ENCODE measurements around the gene FRMD4A. TPM values are rescaled to one million over a fixed set of nuclear protein-coding genes. Genes with fewer than 3 reads are reported as not detected.

FRMD4A gene
- total and polyA plus RNA-seq, 12 donors: 17.4 to 43.4 (median 30.3) TPM

DNA sequence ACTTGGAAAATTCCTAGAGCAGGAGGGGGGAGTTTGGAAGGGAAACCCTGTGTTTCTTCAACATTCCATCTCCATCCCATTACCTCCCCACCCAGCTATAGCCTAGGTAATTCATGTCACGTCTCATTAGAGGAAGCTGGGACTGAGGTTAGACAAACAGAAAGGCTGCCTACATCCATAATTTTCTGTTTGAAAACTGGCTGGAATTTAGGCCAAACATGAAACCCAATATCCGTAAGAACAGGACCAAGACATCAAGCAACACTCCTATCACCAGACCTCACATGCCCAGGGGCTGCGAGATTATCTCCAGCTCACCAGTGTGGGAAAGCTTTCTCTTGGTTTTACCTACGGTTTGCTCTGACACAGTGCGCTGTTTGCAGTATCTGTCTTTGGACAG is 316.3 kb downstream of the FRMD4A start:
- no peak for DNase-seq
- TF ChIP-seq, protein P1, sequence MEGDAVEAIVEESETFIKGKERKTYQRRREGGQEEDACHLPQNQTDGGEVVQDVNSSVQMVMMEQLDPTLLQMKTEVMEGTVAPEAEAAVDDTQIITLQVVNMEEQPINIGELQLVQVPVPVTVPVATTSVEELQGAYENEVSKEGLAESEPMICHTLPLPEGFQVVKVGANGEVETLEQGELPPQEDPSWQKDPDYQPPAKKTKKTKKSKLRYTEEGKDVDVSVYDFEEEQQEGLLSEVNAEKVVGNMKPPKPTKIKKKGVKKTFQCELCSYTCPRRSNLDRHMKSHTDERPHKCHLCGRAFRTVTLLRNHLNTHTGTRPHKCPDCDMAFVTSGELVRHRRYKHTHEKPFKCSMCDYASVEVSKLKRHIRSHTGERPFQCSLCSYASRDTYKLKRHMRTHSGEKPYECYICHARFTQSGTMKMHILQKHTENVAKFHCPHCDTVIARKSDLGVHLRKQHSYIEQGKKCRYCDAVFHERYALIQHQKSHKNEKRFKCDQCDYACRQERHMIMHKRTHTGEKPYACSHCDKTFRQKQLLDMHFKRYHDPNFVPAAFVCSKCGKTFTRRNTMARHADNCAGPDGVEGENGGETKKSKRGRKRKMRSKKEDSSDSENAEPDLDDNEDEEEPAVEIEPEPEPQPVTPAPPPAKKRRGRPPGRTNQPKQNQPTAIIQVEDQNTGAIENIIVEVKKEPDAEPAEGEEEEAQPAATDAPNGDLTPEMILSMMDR (IDR thresholded peaks at IDR 0.05): no peak
- ATAC-seq: no peak
- Histone ChIP-seq H3K4me1 (peaks cover 0 to 42% (median 29%) of the 10 kb centered on the region in 9 donors), H3K27me3 (peaks cover 0 to 17% (median 0%) of the 10 kb centered on the region in 7 donors), H3K9me3 (peaks cover 0 to 10% (median 0%) of the 10 kb centered on the region in 11 donors), H3K27ac (no peak overlapping the region), H3K4me3 (no peak overlapping the region), H3K36me3 (no peaks in the 10 kb centered on the region)
- intact Hi-C loops (cut with DNase I): no loop called here
- 90% methylated on average over 5 of the region's 5 CpGs for WGBS, 2 donors

DNA sequence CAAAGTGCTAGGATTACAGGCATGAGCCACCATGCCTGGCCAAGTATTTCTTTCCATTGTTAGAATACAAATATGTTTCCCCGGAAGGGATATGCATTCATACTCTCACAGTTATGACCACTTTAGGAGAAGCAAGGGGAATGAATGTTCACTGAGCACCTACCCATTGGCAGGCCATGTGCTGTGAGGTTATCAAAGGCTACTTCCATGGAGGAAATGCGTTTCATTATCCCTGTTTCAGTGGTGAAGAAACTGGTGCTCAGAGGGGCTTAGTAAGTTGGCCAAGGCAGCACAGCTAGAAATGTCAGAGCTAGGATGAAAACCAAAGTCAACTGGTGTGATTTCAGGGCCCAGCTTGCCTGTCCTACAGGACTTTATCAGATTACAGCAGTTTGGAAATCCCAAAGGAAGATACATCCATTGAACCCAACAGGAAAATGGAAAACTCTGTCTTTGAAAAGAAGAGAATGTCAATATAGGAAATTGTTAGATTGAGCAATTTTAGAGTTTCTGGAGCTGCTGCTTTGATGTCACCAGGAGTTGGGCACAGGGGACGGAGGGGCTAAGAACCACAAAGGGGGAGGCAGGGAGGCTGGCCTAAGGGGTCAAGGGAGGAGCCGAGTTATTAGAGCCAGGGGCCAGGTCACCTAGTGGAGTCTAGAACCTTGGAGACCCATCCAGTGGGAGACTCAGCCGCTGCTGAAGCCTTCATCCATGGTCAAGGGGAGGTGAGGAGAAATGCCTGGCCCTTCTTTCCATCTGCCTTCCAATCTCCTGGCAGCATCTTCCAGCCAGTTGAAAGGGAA is 319.8 kb downstream of the FRMD4A start:
- DNase-seq: no peak
- TF ChIP-seq, protein P1 (IDR thresholded peaks at IDR 0.05): no peak
- Histone ChIP-seq H3K4me3 (no peak overlapping the region), H3K36me3 (no peaks in the 10 kb centered on the region), H3K27ac (peak overlapping the region in 3 of 10 donors; percentile 28 to 76 (median 74)), H3K9me3 (no peaks in the 10 kb centered on the region), H3K4me1 (peaks cover 0 to 46% (median 29%) of the 10 kb centered on the region in 9 donors), H3K27me3 (peaks cover 0 to 15% (median 0%) of the 10 kb centered on the region in 7 donors)
- 77 to 86% methylated on average over 5 of the region's 5 CpGs for WGBS, 2 donors
- intact Hi-C loops (cut with DNase I): no loop called here
- no peak for ATAC-seq

DNA sequence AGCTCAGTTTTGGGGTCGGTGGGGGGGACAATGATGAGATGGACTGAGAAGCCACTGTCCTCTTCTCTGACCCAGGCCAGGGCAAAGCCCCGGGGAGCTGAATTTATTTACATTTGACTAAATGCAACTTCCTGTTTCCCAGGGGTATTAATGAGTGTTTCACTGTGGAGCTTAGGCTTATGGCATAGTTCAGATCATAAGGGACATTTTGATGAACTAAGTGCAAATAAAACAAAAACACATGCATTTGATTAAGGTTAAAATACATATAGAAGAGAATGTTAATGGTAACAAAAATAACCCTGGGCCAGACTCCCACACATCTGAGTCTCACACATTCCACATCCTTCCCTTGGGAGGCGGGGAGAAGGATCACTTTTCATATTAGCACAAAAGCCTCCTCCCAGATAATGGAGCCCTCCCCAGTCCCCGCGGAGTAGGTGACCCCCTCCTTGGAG is 320.6 kb downstream of the FRMD4A start:
- H3K4me3 ChIP-seq: peak overlapping the region in 8 of 10 donors; percentile 14 to 48 (median 44)
- H3K27me3 ChIP-seq: peaks cover 0 to 15% (median 0%) of the 10 kb centered on the region in 7 donors
- H3K36me3 ChIP-seq: no peaks in the 10 kb centered on the region
- H3K27ac ChIP-seq: peak overlapping the region in 9 of 10 donors; percentile 5 to 76 (median 52)
- H3K9me3 ChIP-seq: no peaks in the 10 kb centered on the region
- TF ChIP-seq, protein P1 (IDR thresholded peaks at IDR 0.05): no peak
- H3K4me1 ChIP-seq: peaks cover 0 to 38% (median 21%) of the 10 kb centered on the region in 9 donors
- ATAC-seq: peak; percentile 40 to 80 (median 67)
- 15 to 25% methylated on average over 5 of the region's 5 CpGs for WGBS, 2 donors
- intact Hi-C loops (cut with DNase I): no loop called here
- peak in 1 of 2 donors; percentile 47 for DNase-seq

DNA sequence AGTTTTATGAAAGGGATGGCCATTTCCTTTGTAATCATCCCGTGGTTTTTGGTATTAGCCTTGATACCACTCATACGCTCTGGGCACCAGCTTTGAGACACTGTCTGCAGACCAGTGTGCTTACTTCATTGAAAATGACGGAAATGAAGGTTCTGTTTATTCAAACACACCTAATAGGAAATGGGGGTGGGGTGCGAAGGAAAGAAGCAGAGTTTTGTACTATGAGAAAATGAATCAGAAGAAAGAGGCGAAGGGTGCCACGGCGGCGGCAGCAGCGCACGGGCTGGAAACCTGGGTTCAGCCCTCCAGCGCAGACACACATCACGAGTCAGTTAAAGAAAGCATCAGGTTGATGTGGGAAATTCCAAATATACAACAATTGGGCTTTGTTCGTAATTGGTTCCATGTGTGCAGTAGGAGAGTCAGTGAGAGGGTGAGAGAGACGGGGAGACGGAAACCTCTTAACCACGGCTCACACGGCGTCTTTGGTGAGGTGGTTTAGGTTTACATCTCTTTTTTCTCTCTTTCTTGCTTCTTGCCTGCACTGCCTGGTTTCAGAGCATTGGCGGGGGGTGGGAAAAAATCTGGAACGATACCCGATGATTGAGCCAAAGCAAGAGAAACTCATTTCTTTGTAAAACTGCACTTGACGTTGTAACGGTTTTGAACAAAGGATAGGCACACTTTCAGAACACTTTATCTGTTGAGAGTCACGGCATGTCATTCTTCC is 321.2 kb downstream of the FRMD4A start:
- intact Hi-C loops (cut with DNase I): no loop called here
- Histone ChIP-seq H3K36me3 (no peaks in the 10 kb centered on the region), H3K4me3 (peak overlapping the region in 9 of 10 donors; percentile 20 to 48 (median 41)), H3K9me3 (no peaks in the 10 kb centered on the region), H3K27ac (peak overlapping the region in 9 of 10 donors; percentile 5 to 76 (median 52)), H3K4me1 (peaks cover 0 to 38% (median 21%) of the 10 kb centered on the region in 9 donors), H3K27me3 (peaks cover 0 to 15% (median 0%) of the 10 kb centered on the region in 7 donors)
- 32 to 47% methylated on average over 24 of the region's 24 CpGs for WGBS, 2 donors
- ATAC-seq (peak in 6 of 8 donors; percentile 16 to 46 (median 39)), DNase-seq (no peak)
- TF ChIP-seq, protein P1 (IDR thresholded peaks at IDR 0.05): no peak

All from heart right ventricle (tissue), 16 donors.